HuH-7 (cell line): ENCODE results near the gene BPTF.
"Not testable (repeated sequence)": the region's sequence is repeated elsewhere in the genome, so short reads cannot be mapped to it uniquely, and the experiment has no call there.

Experiments used
- DNase-seq: peaks from one replicate; pipeline ENCODE4 v3.0.0; 2011; ENCODE audit warnings: low spot score

Gene BPTF

GRCh38 chr17:67974185-67974584 lies 148.9 kb downstream of the BPTF start:
- DNase-seq, result no peak

DNA sequence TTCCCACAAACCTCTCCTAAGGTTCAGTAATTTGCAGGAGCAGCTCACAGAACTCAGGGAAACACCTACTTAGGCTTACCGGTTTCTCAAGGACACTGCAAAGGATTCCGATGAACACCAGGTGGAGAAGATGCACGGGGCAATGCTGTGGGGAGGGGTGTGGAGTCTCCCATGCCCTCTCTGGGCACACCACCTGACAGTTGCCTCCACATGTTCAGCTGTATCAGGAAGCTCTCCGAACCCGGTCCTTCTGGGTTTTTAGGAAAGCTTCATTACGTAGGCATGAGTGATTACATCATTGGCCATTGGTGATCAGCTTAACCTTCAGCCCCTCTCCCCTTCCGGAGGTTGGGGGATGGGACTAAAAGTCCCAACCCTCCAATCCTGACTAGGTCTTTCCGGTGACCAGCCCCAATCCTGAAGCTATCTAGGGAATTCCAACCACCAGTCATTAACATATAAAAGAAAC lies 149.3 kb downstream of the BPTF start:
- no peak for DNase-seq

- DNase-seq, result not testable (repeated sequence)
These were observed 151.0 kb downstream of the BPTF start for GRCh38 chr17:67976306-67976705.

GRCh38 chr17:67980456-67980855 lies 155.2 kb downstream of the BPTF start:
- no peak for DNase-seq

GRCh38 chr17:67980883-67981282 lies 155.6 kb downstream of the BPTF start:
- DNase-seq, result not testable (repeated sequence)

DNA sequence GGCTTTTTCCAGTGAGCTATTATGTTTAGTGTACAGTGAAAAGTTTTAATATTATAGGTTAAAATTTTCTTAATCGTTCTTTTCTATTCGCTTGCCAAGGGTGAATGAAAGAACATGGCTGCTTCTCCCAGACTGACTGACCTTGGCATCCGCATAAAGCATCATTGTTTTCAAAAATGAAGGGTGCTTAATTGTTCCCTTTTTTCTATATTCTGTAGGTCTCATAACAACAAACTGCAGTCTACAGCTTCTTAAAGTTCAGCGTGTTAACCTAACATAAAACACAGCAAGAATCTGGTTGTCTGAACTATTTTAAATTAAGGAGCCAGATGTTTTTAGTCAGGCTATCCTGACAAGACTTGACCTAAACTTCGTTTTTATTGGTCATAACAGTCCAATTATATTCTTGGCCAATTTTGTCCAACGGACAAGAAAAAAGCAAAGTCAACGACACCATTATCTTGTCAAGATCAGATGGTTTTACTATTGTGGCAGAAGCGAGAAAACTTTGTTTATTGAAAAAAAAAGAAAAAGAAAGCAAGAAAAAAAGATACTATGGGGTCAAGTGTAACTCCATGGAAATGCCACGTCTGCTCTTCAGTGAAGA lies 156.8 kb downstream of the BPTF start:
- no peak for DNase-seq

GRCh38 chr17:67982686-67983382 lies 157.5 kb downstream of the BPTF start:
- DNase-seq, result no peak

- DNase-seq, result no peak
These were observed 158.0 kb downstream of the BPTF start for GRCh38 chr17:67983383-67983688.

- no peak for DNase-seq
These were observed 165.6 kb downstream of the BPTF start for GRCh38 chr17:67990909-67991308.

DNA sequence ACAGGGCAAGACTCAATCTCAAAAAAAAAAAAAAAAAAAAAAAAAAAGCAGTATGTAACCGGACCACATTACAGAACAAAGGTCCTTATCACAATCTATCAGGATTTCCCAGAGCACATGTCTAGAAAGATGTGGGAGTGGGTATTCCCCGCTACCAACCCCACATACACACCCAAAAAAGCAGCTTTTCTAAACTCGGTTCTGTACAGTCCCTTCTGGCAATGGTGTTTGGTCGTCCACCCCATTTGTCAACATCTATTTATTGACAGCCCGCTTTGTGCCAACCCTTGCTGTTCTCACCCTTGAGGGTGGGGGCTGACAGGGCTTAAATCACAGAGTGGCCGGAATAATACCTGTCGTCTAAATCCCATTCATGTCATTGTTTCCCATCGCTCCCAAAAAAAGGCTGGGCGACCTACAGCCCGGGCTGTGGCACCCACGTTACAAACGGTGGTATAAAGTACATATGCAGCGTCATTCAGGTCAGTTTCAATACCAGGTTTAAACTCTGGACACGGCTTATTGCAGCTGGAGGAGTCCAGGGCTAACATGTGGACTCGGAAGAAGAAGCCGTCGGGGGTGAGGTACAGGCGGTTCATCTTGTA lies 167.3 kb downstream of the BPTF start:
- no peak for DNase-seq

GRCh38 chr17:67993153-67993997 lies 168.1 kb downstream of the BPTF start:
- DNase-seq, result peak; percentile 82

GRCh38 chr17:67993998-67994361 lies 168.7 kb downstream of the BPTF start:
- peak; percentile 60 for DNase-seq

DNA sequence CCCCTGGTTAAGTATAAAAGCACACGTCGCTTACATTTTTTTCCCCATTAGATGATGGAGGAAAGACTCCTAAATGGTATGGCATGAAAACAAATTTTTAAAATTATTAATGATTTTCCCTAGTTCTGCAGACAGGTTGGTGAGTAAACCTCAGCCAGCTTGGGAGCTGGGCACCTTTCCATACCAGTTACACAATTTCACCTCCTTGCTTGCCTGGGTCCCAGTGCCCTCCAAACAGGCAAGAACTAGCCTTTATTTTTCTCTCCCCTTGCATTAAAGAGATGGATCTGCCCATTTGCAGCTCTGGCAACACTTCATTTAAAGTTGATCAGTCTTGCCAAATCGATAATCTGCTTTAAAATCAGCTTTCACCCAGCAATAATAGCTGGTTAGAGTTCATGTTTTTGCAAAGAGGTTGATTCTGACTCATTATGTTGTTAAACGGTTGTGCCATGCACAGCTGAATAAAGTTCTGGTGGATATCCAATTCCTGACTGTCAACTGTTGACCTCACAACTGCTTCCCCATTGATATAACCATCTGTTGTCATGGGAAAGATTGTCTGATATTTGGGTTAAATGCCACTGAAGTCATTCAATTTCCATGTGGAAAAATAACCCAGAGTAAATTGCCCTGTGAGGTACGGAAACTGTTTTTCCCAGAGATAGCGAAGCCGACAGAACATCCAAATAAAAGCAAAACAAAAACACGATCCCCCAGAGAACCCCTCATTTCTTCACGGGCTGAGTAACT lies 169.7 kb downstream of the BPTF start:
- DNase-seq, result peak; percentile 29

GRCh38 chr17:67995570-67996263 lies 170.4 kb downstream of the BPTF start:
- peak; percentile 52 for DNase-seq

DNA sequence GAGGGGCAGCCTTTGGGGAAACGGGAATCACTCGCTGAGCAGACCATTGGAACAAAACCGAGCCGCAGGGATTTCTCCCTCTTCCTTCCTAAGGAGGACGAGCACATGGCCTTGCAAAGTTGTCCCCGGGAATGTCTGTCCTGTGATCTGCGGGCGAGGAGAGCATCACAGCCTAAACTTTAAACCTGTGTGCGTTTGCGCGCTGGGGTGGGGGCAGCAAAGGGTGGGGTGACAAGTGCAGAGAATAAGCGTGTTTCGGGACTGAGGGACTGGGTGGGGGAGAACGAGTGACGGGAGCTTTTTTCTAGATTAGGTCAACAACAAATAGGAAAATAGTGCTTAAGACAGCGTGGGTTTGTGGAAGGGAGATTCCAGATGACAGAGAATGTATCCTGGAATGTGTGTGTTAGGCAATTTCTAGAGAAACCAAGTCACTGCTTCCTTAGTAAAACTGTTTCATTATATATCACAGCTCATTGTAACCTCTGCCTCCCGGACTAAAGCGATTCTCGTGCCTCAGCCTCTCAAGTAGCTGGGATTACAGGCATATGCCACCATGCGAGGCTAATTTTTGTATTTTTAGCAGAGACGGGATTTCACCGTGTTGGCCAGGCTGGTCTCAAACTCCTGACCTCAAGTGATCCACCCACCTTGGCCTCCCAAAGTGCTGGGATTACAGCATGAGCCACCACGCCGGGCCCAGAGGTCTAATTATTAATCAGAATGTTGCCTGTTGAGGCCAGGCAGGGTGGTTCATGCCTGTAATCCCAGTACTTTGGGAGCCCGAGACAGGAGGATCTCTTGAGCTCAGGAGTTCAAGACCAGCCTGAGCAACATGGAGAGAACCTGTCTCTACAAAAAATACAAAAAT lies 171.2 kb downstream of the BPTF start, which contains the start of gene C17orf58:
Gene C17orf58, minus strand, starts transcription at position 169 of the 871 bp plus-strand sequence. CDS start 271 bp downstream, outside the sequence.
- DNase-seq, result peak; percentile 40

GRCh38 chr17:67998466-67998865 lies 173.2 kb downstream of the BPTF start:
- DNase-seq, result no peak

- DNase-seq, result no peak
These were observed 174.1 kb downstream of the BPTF start for GRCh38 chr17:67999291-67999911.

DNA sequence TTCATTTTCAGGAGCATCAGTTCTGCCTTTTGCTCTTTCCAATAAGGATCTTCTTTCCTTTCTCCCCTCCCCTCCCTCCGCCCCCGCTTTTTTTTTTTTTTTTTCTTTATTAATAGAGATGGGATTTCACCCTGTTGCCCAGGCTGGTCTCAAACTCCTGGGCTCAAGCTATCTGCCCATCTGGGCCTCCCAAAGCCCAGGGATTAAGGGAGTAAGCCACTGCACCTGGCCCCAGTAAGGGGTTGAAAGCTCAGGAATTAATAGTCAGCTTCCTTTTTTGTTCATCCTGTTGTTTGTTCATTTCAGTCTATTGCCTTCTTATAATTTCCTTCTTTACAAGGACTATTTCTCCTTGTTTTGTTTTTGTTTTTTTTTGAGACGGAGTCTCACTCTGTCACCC lies 178.9 kb downstream of the BPTF start:
- DNase-seq, result no peak

GRCh38 chr17:68006797-68007196 lies 181.5 kb downstream of the BPTF start:
- DNase-seq, result no peak

DNA sequence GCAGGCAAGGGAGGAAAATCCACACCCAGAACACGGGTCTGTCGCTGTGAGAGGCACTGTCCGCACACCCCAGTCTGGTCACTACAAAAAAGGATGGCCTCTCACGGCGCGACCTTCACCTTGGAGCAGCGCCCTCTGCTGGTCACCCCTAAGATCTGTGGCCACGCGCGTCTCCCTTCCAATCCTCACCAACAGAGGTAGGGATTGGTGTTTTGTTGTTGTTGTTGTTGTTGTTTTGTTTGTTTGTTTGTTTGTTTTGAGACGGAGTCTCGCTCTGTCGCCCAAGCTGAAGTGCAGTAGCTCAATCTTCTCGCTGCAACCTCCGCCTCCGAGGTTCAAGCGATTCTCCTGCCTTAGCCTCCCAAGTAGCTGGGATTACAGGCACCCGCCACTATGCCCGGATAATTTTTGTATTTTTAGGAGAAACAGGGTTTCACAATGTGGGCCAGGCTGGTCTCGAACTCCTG lies 185.9 kb downstream of the BPTF start:
- DNase-seq, result peak; percentile 69
